ENCODE data around the gene RAB11FIP3. TPM values are rescaled to one million over a fixed set of nuclear protein-coding genes. Genes with fewer than 3 reads are reported as not detected.

The RAB11FIP3 gene
- total RNA-seq, 1 experiment from 2014 or later: 12.8 TPM

DNA sequence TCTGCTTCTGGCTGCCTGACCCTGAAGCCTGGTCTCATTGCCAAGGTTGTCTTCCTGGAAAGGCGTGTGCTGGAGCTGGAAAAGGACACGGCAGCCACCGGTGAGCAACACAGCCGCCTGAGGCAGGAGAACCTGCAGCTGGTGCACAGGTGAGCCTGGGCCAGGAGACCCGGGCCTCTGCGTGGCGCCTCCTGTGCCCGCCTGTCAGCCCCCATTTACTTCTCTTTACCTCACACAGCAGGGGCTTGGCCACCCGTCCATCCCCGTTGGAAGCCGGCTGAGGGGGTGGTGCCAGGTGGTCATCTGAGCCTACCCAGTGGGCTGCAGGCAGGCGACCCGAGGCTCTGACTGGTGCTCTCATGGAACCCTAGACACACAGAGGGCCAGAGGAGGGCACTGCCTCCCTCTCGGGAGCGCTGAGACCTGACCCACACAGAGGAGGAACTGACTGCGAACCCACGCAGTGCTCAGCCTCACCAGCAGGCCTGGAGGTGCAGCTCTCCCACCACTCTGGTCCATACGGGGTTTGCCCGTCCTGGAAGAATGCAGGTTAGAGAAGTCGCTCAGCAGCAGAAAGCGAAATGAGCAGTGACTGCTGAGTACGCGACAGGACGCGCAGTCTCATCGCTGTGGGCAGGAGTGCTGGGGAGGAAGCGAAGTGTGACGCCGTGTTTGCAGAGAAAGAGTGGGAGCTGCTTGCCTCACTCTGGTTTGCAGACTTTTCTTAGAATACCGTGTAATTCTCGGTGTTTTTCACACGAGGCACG is 80.2 kb downstream of the RAB11FIP3 start:
- Histone ChIP-seq H3K36me3 (ENCODE audit: control insufficient read depth in 1 of 2, insufficient read depth in 2 of 2, low read length in 2 of 2) (no peaks in the 10 kb centered on the region), H3K27ac (ENCODE audit: low read depth, low read length) (no peak overlapping the region), H2AFZ (ENCODE audit: low read depth, low read length, poor library complexity, severe bottlenecking) (no peak overlapping the region), H3K27me3 (ENCODE audit: insufficient read depth, low read length) (no peaks in the 10 kb centered on the region), H3K4me1 (ENCODE audit: control insufficient read depth in 1 of 2, insufficient read depth in 2 of 2, low read length in 2 of 2) (no peaks in the 10 kb centered on the region; a peak in 1 of 4 replicates), H3K4me2 (ENCODE audit: low read length) (no peak overlapping the region), H3K9ac (ENCODE audit: low read length) (no peak overlapping the region), H3K9me2 (ENCODE audit: insufficient read depth) (no peaks in the 10 kb centered on the region), H3K79me2 (ENCODE audit: insufficient read depth, low read length) (no peaks in the 10 kb centered on the region), H3K9me3 (ENCODE audit: control insufficient read depth in 1 of 2, insufficient read depth in 1 of 2, low read depth in 1 of 2, low read length in 2 of 2) (no peaks in the 10 kb centered on the region), H4K20me1 (ENCODE audit: insufficient read depth) (no peaks in the 10 kb centered on the region), H3K4me3 (replicated peaks in 1 of 2; ENCODE audit: low read depth in 1 of 2, low read length in 2 of 2) (no peak overlapping the region)
- no peak for DNase-seq (ENCODE audit: low read depth, low spot score)
- RAD21 ChIA-PET (ENCODE audit: low non-redundant PET in 1 of 2, low total read pairs in 2 of 2, uncharacterized antibody in 2 of 2, unreplicated experiment in 2 of 2): no interaction called here
- no peak for ATAC-seq
- CTCF ChIA-PET: no interaction called here
- TF ChIP-seq FOSL1 (IDR thresholded peaks at IDR 0.05; ENCODE audit: low read depth) (no peak), EZH2 (IDR thresholded peaks at IDR 0.05) (no peak), JUND (IDR thresholded peaks at IDR 0.05) (no peak), ZFX (IDR thresholded peaks at IDR 0.05) (no peak), RAD21 (IDR thresholded peaks at IDR 0.05; ENCODE audit: low read depth) (no peak), CBX3 (IDR thresholded peaks at IDR 0.05; ENCODE audit: low read depth) (no peak), YY1 (IDR thresholded peaks at IDR 0.05; ENCODE audit: extremely low read depth, insufficient replicate concordance, low read depth, low read length) (no peak), SIN3A (IDR thresholded peaks at IDR 0.05; ENCODE audit: low read depth) (no peak), EZH2phosphoT487 (IDR thresholded peaks at IDR 0.05; ENCODE audit: borderline replicate concordance) (no peak), SRF (IDR thresholded peaks at IDR 0.05; ENCODE audit: low read depth) (no peak), CEBPB (IDR thresholded peaks at IDR 0.05; ENCODE audit: low read depth) (no peak), EGR1 (IDR thresholded peaks at IDR 0.05; ENCODE audit: low read depth) (no peak), POLR2A (IDR thresholded peaks at IDR 0.05; ENCODE audit: borderline replicate concordance, extremely low read depth, insufficient read depth, insufficient read length) (no peak), SP1 (IDR thresholded peaks at IDR 0.05; ENCODE audit: low read depth) (no peak)
- TF ChIP-seq, protein P1, sequence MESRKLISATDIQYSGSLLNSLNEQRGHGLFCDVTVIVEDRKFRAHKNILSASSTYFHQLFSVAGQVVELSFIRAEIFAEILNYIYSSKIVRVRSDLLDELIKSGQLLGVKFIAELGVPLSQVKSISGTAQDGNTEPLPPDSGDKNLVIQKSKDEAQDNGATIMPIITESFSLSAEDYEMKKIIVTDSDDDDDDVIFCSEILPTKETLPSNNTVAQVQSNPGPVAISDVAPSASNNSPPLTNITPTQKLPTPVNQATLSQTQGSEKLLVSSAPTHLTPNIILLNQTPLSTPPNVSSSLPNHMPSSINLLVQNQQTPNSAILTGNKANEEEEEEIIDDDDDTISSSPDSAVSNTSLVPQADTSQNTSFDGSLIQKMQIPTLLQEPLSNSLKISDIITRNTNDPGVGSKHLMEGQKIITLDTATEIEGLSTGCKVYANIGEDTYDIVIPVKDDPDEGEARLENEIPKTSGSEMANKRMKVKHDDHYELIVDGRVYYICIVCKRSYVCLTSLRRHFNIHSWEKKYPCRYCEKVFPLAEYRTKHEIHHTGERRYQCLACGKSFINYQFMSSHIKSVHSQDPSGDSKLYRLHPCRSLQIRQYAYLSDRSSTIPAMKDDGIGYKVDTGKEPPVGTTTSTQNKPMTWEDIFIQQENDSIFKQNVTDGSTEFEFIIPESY (IDR thresholded peaks at IDR 0.05; ENCODE audit: extremely low read depth, insufficient replicate concordance, low read length): no peak
- TF ChIP-seq, protein P2, sequence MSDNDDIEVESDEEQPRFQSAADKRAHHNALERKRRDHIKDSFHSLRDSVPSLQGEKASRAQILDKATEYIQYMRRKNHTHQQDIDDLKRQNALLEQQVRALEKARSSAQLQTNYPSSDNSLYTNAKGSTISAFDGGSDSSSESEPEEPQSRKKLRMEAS (IDR thresholded peaks at IDR 0.05): no peak
- TF ChIP-seq, protein P3, sequence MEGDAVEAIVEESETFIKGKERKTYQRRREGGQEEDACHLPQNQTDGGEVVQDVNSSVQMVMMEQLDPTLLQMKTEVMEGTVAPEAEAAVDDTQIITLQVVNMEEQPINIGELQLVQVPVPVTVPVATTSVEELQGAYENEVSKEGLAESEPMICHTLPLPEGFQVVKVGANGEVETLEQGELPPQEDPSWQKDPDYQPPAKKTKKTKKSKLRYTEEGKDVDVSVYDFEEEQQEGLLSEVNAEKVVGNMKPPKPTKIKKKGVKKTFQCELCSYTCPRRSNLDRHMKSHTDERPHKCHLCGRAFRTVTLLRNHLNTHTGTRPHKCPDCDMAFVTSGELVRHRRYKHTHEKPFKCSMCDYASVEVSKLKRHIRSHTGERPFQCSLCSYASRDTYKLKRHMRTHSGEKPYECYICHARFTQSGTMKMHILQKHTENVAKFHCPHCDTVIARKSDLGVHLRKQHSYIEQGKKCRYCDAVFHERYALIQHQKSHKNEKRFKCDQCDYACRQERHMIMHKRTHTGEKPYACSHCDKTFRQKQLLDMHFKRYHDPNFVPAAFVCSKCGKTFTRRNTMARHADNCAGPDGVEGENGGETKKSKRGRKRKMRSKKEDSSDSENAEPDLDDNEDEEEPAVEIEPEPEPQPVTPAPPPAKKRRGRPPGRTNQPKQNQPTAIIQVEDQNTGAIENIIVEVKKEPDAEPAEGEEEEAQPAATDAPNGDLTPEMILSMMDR (IDR thresholded peaks at IDR 0.05 in 2 of 3, conservative IDR thresholded peaks at IDR 0.05 in 1 of 3; ENCODE audit: borderline replicate concordance in 1 of 3, insufficient read depth in 1 of 3, low read depth in 2 of 3, low read length in 2 of 3): no peak
- TF ChIP-seq, protein P4, sequence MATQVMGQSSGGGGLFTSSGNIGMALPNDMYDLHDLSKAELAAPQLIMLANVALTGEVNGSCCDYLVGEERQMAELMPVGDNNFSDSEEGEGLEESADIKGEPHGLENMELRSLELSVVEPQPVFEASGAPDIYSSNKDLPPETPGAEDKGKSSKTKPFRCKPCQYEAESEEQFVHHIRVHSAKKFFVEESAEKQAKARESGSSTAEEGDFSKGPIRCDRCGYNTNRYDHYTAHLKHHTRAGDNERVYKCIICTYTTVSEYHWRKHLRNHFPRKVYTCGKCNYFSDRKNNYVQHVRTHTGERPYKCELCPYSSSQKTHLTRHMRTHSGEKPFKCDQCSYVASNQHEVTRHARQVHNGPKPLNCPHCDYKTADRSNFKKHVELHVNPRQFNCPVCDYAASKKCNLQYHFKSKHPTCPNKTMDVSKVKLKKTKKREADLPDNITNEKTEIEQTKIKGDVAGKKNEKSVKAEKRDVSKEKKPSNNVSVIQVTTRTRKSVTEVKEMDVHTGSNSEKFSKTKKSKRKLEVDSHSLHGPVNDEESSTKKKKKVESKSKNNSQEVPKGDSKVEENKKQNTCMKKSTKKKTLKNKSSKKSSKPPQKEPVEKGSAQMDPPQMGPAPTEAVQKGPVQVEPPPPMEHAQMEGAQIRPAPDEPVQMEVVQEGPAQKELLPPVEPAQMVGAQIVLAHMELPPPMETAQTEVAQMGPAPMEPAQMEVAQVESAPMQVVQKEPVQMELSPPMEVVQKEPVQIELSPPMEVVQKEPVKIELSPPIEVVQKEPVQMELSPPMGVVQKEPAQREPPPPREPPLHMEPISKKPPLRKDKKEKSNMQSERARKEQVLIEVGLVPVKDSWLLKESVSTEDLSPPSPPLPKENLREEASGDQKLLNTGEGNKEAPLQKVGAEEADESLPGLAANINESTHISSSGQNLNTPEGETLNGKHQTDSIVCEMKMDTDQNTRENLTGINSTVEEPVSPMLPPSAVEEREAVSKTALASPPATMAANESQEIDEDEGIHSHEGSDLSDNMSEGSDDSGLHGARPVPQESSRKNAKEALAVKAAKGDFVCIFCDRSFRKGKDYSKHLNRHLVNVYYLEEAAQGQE (IDR thresholded peaks at IDR 0.05; ENCODE audit: low read depth): no peak
- intact Hi-C loops (cut with micrococcal nuclease): no loop called here
- BruUV-seq (replicated peaks): no TSS peak
- POLR2A ChIA-PET: no interaction called here
